Non-pigmented ciliary epithelial cell (primary cell): ENCODE measurements around the gene PDE4D.
"Not testable (repeated sequence)": the region's sequence is repeated elsewhere in the genome, so short reads cannot be mapped to it uniquely, and the experiment has no call there.

ENCODE experiments used
- DNase-seq: peaks from one replicate; pipeline ENCODE4 v3.0.0-alpha.2; 2010; ENCODE audit warnings: low read depth

Gene PDE4D

GRCh38 chr5:59069438-59070079 is 824.0 kb downstream of the PDE4D start:
- peak; percentile 92 for DNase-seq

GRCh38 chr5:59067956-59068656 is 825.4 kb downstream of the PDE4D start:
- no peak for DNase-seq

- peak; percentile 83 for DNase-seq
Measured at GRCh38 chr5:59066367-59067163, 827.0 kb downstream of the PDE4D start.

- DNase-seq = no peak
Measured at GRCh38 chr5:59065554-59065953, 828.0 kb downstream of the PDE4D start.

GRCh38 chr5:59064293-59064692 is 829.2 kb downstream of the PDE4D start:
- no peak for DNase-seq

- DNase-seq = no peak
Measured at GRCh38 chr5:59062986-59063683, 830.4 kb downstream of the PDE4D start.

- DNase-seq = no peak
Measured at GRCh38 chr5:59061377-59061776, 832.1 kb downstream of the PDE4D start.

- no peak for DNase-seq
Measured at GRCh38 chr5:59058969-59059687, 834.4 kb downstream of the PDE4D start.

GRCh38 chr5:59058237-59058636 is 835.3 kb downstream of the PDE4D start:
- DNase-seq = no peak

GRCh38 chr5:59056599-59056998 is 836.9 kb downstream of the PDE4D start:
- not testable (repeated sequence) for DNase-seq

GRCh38 chr5:59055745-59056448 is 837.6 kb downstream of the PDE4D start:
- DNase-seq = no peak

- no peak for DNase-seq
Measured at GRCh38 chr5:59054963-59055528, 838.5 kb downstream of the PDE4D start.

- DNase-seq = no peak
Measured at GRCh38 chr5:59051951-59052350, 841.6 kb downstream of the PDE4D start.

GRCh38 chr5:59049095-59049494 is 844.4 kb downstream of the PDE4D start:
- no peak for DNase-seq

GRCh38 chr5:59042201-59043055 is 851.1 kb downstream of the PDE4D start:
- no peak for DNase-seq

- no peak for DNase-seq
Measured at GRCh38 chr5:59041355-59041754, 852.2 kb downstream of the PDE4D start.

GRCh38 chr5:59040804-59041201 is 852.7 kb downstream of the PDE4D start:
- DNase-seq = no peak

- no peak for DNase-seq
Measured at GRCh38 chr5:59040024-59040803, 853.3 kb downstream of the PDE4D start.
